Effector memory CD8-positive, alpha-beta T cell (primary cell): ENCODE results near the gene ATP12A.

Source experiments
- ATAC-seq: fragments of 150-1000 bp; cut with Tn5 transposase; replicated peaks from 2 replicates; pipeline ENCODE4 v1.10.0; 2021; ENCODE audit warnings: mild to moderate bottlenecking, moderate library complexity
- DNase-seq, 3 experiments: peaks; one replicate each; pipeline ENCODE4 v3.0.0; 2021
- H3K27ac Mint-ChIP-seq, 2 donors: one replicate each; pipeline ENCODE4 v1.8.0; 2022; ENCODE audit warnings: mild to moderate bottlenecking in 2 of 2, mixed read lengths in 2 of 2, moderate library complexity in 2 of 2
- H3K27me3 Mint-ChIP-seq, 2 donors: one replicate each; pipeline ENCODE4 v1.8.0; 2022; ENCODE audit warnings: mixed read lengths in 2 of 2
- H3K36me3 Mint-ChIP-seq: one replicate; pipeline ENCODE4 v1.8.0; 2022; ENCODE audit warnings: mild to moderate bottlenecking, moderate library complexity, mixed read lengths; ENCODE audit not compliant: insufficient read depth
- H3K4me1 Mint-ChIP-seq, 2 donors: one replicate each; pipeline ENCODE4 v1.8.0; 2022; ENCODE audit warnings: low read depth in 2 of 2, mixed read lengths in 2 of 2
- H3K4me3 Mint-ChIP-seq, 2 donors: one replicate each; pipeline ENCODE4 v1.8.0; 2022; ENCODE audit warnings: mild to moderate bottlenecking in 2 of 2, mixed read lengths in 2 of 2, moderate library complexity in 2 of 2
- H3K9me3 Mint-ChIP-seq, 2 donors: one replicate each; pipeline ENCODE4 v1.8.0; 2022; ENCODE audit warnings: mixed read lengths in 2 of 2

ATP12A gene

DNA sequence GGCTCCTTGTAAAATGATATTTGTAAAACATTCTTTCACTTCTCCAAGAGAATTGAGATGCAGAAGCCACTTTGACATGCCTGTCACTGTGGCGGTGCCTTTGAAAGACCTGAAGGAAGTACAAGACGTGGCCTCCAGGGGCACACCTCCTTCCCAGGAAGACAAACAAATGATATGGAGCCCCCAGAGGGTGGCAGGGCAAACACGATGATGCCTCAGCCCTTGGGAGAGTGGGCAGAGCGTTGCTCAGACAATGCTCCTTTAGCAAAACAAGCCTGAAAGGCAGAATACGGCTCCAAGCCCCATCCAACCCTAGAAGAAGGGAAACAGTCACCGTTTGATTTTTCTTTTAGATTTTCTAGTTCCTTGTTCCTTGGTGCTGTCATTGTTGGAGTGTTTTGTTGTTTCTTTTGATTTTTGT is 9.2 kb upstream of the ATP12A start:
- H3K27ac Mint-ChIP-seq: no peak overlapping the region
- peak; percentile 68 for ATAC-seq
- peak overlapping the region in 1 of 2 donors; percentile 23 for H3K4me3 Mint-ChIP-seq

DNA sequence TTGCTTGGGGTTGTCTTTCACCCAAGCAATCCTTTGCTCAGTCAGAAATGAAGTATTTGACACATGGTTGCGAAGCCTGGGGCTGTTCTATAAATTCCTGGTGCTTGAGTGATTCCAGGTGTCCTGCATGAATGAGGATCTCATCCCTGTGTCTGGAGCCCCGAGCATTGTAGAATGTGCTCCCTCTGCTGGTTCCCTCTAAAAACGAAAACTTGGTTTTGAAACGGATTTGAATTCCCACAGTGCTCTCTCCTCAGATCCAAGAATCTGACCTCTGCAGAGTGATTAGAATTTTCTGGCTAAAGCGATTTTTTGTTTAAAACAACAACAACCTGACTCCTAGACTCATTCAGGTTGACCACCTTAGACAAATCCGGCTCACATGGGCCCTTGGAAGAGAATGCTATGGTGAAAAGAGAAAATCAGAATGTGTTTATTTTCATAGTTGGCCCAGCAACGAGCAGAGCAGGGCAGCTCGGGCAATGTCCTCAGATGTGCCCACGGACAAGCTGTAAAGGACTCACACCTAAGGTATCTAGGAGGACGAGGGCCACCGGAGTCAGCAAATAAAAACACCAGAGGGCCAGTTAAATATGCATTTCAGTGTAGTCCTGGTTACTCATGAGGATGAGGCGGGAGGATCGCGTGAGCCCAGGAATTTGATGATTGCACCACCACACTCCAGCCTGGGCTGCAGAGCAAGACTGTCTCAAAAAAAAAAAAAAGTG is 8.7 kb upstream of the ATP12A start:
- Mint-ChIP-seq H3K36me3 (no peaks in the 10 kb centered on the region), H3K27ac (peak overlapping the region in 1 of 2 donors; percentile 35), H3K9me3 (no peaks in the 10 kb centered on the region), H3K4me3 (peak overlapping the region in 1 of 2 donors; percentile 23), H3K27me3 (peaks cover 12 to 72% of the 10 kb centered on the region in 2 donors), H3K4me1 (peaks cover 5 to 6% of the 10 kb centered on the region in 2 donors)
- ATAC-seq (peak; percentile 36), DNase-seq (peak in 1 of 3 experiments; percentile 15)

More for the DNA sequence above, 9.2 kb upstream of the ATP12A start:
- Mint-ChIP-seq H3K27me3 (peaks cover 7 to 66% of the 10 kb centered on the region in 2 donors), H3K4me1 (peaks cover 5 to 6% of the 10 kb centered on the region in 2 donors), H3K36me3 (no peaks in the 10 kb centered on the region), H3K9me3 (no peaks in the 10 kb centered on the region)
- peak in 1 of 3 experiments; percentile 7 for DNase-seq

DNA sequence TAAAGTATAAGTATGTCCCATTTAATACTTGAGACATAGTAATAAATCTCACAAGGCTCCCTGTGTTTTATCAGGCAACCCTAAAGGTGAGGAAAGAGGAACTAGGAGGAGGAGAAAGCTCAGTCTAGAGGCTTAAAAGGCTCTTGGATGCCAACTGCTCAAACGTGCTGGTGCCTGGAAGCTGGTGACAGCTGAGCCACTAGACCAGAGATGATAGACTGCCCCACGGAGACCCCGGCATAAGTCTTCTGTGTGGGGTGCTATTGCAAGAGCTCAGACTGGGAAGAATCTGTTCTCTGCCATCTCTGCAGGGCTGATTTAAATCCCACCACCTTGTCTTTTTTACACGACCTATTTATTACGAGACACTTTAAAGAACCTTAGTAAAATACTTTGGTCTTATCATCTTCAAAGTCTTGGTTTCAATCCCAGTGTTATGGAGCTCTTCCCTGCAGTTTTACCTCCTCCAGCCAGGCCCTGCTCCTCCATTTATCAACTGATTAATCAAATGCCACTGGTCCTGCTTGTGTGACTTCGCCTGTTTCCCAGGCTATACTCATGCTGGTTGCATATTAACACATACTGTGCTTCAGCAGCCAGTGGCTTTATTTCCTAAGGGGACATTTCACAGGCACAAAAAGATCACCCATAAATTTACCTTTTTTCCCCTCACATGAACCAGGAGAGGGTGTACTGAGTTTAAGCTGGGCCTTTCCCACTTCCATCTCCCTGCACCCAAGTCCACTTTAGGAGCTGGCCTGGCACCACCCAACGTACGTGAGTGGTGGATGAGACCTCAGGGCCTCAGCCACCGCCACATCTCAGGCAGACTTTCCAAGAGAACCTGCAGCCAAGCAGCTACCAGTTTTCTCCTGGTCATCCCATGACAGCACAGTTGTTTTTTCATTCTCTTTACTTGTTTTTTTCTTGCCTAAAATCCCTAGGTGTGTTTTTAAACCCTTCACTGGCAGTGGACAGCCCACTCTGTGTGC is 7.8 kb upstream of the ATP12A start:
- DNase-seq (no peak), ATAC-seq (no peak)
- Mint-ChIP-seq H3K27me3 (peaks cover 20 to 78% of the 10 kb centered on the region in 2 donors), H3K9me3 (no peaks in the 10 kb centered on the region), H3K4me3 (no peak overlapping the region), H3K4me1 (peaks cover 5 to 6% of the 10 kb centered on the region in 2 donors), H3K36me3 (no peaks in the 10 kb centered on the region), H3K27ac (peak overlapping the region in 1 of 2 donors; percentile 35)

DNA sequence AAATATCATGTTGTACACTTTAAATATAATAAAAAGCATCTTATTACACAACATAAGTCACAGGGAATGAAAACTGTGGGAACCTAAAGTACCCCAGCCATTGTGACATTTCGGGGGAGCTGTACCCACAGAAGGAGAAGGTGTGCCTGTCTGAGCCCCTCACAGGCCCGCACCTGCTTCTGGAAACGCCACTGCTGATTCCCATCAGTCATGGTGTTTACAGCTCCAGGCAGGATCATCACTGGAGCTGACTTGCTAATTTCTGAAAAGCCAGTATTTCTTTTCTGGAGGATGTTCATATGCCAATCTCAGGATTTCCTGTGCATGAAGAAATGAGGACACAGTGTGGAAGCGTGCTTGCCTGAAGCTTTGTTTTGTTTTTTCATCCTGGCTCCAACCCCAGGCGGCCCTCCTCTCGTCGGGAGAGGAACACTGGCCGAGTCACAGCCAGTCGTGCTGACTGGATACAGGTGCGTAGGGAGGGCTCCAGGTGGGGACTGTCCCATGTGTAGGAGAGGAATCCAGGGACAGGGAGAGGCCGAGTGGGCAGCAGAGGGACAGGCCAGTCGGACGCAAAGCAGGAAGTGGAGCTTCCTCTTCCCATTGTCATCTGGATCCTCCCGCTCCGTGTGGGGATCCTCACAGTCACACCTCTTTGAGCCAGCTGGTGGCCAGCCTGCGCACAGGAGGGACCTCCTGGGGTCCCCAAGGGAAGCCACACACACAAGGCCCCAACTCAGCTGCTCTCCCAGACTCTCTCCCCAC is 4.2 kb upstream of the ATP12A start:
- Mint-ChIP-seq H3K4me1 (peaks cover 4% of the 10 kb centered on the region in 2 donors), H3K27me3 (peaks cover 41 to 84% of the 10 kb centered on the region in 2 donors), H3K9me3 (no peaks in the 10 kb centered on the region), H3K27ac (no peak overlapping the region), H3K36me3 (no peaks in the 10 kb centered on the region), H3K4me3 (no peak overlapping the region)
- ATAC-seq (no peak), DNase-seq (no peak)

DNA sequence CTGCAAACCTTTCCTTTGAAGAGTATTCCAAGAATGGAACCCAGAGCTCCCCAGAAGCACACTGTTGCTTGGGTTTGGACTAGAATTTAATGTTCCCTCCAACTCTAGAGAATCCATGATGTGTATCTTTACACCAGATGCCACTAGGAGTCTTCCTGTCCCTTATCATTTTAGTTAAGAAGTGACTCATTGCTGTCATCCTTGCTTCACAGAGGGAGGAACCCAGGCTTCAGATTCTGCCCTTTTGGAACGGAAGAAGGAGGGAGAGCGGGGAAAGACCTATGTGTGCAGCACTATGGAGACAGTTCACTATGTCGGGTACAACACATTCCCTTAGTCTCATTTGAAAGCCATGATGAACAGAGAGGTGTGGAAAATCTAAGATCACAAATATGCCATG is 2.1 kb upstream of the ATP12A start:
- peaks cover 41 to 66% of the 10 kb centered on the region in 2 donors for H3K27me3 Mint-ChIP-seq
- H3K9me3 Mint-ChIP-seq: no peaks in the 10 kb centered on the region
- H3K27ac Mint-ChIP-seq: no peak overlapping the region
- H3K4me1 Mint-ChIP-seq: peaks cover 4 to 10% of the 10 kb centered on the region in 2 donors
- no peak for ATAC-seq
- H3K4me3 Mint-ChIP-seq: no peak overlapping the region
- no peaks in the 10 kb centered on the region for H3K36me3 Mint-ChIP-seq
- no peak for DNase-seq

DNA sequence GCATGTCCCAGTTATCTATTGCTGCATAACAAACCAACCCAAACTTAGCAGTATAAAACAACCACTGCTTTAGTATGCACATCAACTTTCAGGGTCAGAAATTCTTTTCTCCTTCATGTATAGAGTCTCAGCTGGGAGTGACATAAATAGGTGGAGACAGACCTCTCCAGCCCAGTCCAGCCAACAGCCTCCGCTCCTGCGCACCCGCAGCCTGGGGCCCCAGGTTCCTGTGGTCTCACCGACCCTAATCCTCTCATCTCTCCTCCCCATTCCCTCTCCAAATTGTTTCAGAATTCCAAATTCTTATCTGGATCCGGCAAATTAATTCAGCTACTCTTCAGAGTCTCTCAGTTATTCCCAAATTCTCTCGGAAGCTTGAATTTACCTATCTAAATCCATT is 522 bp upstream of the ATP12A start:
- DNase-seq (no peak), ATAC-seq (no peak)
- Mint-ChIP-seq H3K4me3 (peak overlapping the region; percentile 43 to 49), H3K27me3 (peaks cover 41 to 57% of the 10 kb centered on the region in 2 donors), H3K36me3 (no peaks in the 10 kb centered on the region), H3K9me3 (no peaks in the 10 kb centered on the region), H3K4me1 (peaks cover 19 to 25% of the 10 kb centered on the region in 2 donors), H3K27ac (no peak overlapping the region)

DNA sequence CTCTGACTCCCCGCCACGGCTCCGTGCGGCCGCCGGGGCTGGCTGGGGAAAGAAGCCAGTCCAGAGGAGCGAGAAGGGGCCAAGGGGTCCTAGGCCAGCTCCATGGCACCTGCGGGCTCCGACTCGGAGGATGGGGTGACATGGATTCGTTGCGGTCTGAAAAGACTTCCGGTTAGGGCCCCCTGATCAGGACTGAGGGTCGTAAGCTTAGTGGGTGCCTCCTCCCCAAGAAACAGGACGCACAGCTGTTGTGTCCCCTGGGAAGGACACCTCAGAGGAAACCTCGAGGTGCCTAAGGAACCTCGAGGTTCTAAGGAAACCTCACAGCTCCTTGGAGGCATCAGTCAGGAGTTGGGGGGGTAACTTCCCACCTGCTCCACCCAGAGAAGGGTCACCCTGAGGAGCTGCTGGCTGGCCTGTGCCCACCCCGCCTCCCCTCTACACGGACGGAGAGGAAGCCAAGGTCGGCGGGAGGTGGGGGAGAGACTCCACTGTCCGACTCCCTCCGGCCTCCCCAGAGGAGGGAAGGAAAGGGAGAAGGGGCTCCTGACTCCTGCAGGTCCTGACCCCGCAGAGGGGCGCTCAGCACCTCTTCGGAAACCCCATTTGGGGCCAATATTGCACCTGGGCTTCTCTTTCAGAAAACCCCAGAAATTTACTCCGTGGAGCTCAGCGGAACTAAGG is 855 bp downstream of the ATP12A start:
- H3K27me3 Mint-ChIP-seq: peaks cover 39 to 53% of the 10 kb centered on the region in 2 donors
- ATAC-seq (no peak), DNase-seq (no peak)
- H3K4me1 Mint-ChIP-seq: peaks cover 29 to 36% of the 10 kb centered on the region in 2 donors
- no peak overlapping the region for H3K27ac Mint-ChIP-seq
- no peaks in the 10 kb centered on the region for H3K9me3 Mint-ChIP-seq
- no peaks in the 10 kb centered on the region for H3K36me3 Mint-ChIP-seq
- no peak overlapping the region for H3K4me3 Mint-ChIP-seq

DNA sequence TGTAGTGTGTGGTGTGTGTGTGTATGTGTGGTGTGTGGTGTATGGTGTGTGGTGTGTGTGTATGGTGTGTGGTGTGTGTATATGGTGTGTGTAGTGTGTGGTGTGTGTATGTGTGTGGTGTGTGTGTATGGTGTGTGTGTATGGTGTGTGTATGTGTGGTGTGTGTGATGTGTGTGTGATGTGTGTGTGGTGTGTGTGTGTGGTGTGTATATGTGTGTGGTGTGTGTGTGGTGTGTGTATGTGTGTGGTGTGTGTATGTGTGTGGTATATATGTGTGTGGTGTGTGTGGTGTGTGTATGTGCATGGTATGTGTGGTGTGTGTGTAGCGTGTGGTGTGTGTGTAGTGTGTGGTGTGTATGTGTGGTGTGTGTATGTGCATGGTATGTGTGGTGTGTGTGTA is 1.7 kb downstream of the ATP12A start:
- H3K9me3 Mint-ChIP-seq: no peaks in the 10 kb centered on the region
- peaks cover 37 to 53% of the 10 kb centered on the region in 2 donors for H3K27me3 Mint-ChIP-seq
- DNase-seq (no peak), ATAC-seq (no peak)
- H3K4me3 Mint-ChIP-seq: no peak overlapping the region
- H3K36me3 Mint-ChIP-seq: no peaks in the 10 kb centered on the region
- no peak overlapping the region for H3K27ac Mint-ChIP-seq
- peaks cover 29 to 36% of the 10 kb centered on the region in 2 donors for H3K4me1 Mint-ChIP-seq

DNA sequence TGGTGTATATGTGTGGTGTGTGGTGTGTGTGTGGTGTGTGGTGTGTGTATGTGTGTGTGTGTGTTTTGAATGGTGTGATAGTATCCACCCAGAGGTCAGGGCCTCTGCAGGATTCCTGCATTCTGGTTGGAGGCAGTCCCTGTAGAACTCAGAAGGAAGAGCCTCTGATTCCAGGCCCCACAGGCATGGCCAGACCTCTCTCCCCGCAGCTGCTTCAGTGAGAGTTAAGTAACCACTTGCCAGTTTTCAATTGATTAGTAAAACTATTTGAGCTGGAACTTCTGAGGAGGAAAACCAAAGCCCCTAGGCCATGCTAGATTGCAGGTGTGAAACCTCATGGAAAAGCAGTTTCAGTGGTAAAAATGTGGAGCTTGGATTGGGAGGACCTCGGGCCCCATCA is 2.1 kb downstream of the ATP12A start:
- ATAC-seq: no peak
- Mint-ChIP-seq H3K4me3 (no peak overlapping the region), H3K4me1 (peaks cover 29 to 36% of the 10 kb centered on the region in 2 donors), H3K9me3 (no peaks in the 10 kb centered on the region), H3K36me3 (no peaks in the 10 kb centered on the region), H3K27me3 (peaks cover 34 to 53% of the 10 kb centered on the region in 2 donors), H3K27ac (no peak overlapping the region)
- DNase-seq: no peak

DNA sequence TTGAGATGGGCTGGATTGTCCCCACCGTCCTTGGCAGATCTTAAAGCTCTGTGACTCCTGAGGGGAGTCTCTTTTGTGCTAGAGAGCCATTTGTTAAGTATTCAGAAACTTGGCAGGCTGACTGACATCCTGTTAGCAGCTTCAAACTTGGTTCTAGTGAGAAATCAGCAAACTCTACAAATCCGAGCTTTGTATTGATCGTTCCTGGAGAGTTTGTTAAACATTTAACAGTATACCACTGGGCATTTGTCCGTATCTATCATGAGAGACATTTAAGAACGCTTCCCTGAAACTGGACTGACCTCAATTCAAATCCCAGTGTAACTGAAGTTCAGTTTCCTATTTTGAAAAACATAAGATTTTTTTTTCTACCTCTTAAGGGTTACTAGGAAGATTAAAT is 3.1 kb downstream of the ATP12A start:
- H3K27ac Mint-ChIP-seq: no peak overlapping the region
- peaks cover 31 to 53% of the 10 kb centered on the region in 2 donors for H3K27me3 Mint-ChIP-seq
- peaks cover 29 to 36% of the 10 kb centered on the region in 2 donors for H3K4me1 Mint-ChIP-seq
- no peaks in the 10 kb centered on the region for H3K9me3 Mint-ChIP-seq
- H3K4me3 Mint-ChIP-seq: peak overlapping the region in 1 of 2 donors; percentile 32
- ATAC-seq (no peak), DNase-seq (no peak)
- H3K36me3 Mint-ChIP-seq: no peaks in the 10 kb centered on the region

DNA sequence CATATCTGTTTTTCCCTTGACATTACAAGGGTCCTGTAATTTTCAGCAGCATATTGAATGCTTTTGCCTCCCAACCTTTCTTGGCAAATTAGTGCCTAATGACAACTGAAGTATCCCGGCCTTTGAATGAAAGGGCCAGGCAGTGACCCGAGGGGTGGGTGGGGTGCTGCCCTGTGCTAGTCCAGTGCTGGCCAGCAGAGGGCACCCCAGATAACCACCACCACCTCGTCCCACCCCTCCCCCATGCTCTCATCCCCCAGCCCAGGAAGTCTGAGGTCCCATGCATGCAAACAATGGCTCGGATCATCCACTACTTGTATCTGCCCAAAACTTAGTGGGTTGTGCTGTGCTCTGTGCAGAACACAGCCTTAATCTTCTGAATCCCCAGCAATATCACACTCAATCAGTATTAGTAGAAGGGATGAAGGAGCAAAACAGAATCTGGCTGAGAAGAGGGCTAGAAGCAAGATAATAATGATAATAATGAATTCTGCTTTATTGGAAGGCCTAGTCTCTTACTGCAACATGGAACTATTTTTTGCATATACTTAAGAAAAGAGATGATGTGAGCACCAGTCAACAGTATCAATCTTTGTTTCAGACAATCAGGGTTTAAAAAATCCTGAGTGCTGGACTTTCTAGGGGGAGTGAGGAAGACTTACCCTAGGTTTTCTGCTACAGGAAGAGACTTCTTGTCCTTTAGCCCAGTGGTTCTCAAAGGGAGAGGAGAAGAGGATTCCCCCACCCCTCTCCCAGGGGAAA is 3.8 kb downstream of the ATP12A start:
- DNase-seq: peak; percentile 8 to 33 (median 19)
- peaks cover 31 to 53% of the 10 kb centered on the region in 2 donors for H3K27me3 Mint-ChIP-seq
- H3K4me3 Mint-ChIP-seq: peak overlapping the region; percentile 32 to 53
- H3K27ac Mint-ChIP-seq: peak overlapping the region in 1 of 2 donors; percentile 29
- no peaks in the 10 kb centered on the region for H3K36me3 Mint-ChIP-seq
- ATAC-seq: peak; percentile 49
- H3K9me3 Mint-ChIP-seq: no peaks in the 10 kb centered on the region
- H3K4me1 Mint-ChIP-seq: peaks cover 31 to 36% of the 10 kb centered on the region in 2 donors

DNA sequence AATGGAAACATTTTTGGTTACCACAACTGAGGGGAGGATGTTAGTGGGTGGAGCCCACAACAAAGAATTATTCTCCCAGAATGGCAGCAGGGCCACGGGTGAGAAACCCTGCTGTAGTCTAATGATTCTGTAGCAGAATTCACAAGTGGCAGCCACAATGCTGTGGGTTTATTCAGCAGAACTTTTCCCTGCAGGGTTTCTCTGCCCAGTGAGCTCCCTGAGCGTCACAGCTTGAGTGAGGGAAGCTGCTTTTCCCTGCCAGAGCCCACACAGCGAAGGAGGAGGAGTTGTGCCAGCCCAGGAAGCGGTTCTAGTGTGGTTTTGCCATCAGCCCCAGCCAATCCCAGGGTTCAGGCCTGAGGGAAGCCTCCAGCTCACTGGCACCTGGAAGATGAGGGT is 4.4 kb downstream of the ATP12A start:
- H3K27me3 Mint-ChIP-seq: peaks cover 30 to 53% of the 10 kb centered on the region in 2 donors
- DNase-seq (peak; percentile 21 to 40 (median 32)), ATAC-seq (peak; percentile 75)
- no peaks in the 10 kb centered on the region for H3K36me3 Mint-ChIP-seq
- H3K27ac Mint-ChIP-seq: peak overlapping the region in 1 of 2 donors; percentile 29
- H3K4me3 Mint-ChIP-seq: peak overlapping the region; percentile 32 to 53
- peaks cover 31 to 35% of the 10 kb centered on the region in 2 donors for H3K4me1 Mint-ChIP-seq
- no peaks in the 10 kb centered on the region for H3K9me3 Mint-ChIP-seq
